Daoy (cell line): Measurements from ENCODE around the gene AMIGO3. TPM values are rescaled to one million over a fixed set of nuclear protein-coding genes. Genes with fewer than 3 reads are reported as not detected.
A peak's percentile ranks its signal among the peaks of the same experiment; 100 is the strongest.
"Not testable (repeated sequence)": the region's sequence is repeated elsewhere in the genome, so short reads cannot be mapped to it uniquely, and the experiment has no call there.

Experiments used
- DNase-seq: peaks from one replicate; pipeline ENCODE4 v3.0.0-alpha.2; 2015; ENCODE audit warnings: low read depth
- total RNA-seq: library from RNA; depleted of rRNA; stranded (reverse); fragments of >200 nt; shearing (Covaris generic); gene quantifications from 2 replicates; pipeline ENCODE4 v1.2.3, GENCODE V29; 2014

The AMIGO3 gene
- total RNA-seq, 1 experiment from 2014 or later: 0.63 TPM

DNA sequence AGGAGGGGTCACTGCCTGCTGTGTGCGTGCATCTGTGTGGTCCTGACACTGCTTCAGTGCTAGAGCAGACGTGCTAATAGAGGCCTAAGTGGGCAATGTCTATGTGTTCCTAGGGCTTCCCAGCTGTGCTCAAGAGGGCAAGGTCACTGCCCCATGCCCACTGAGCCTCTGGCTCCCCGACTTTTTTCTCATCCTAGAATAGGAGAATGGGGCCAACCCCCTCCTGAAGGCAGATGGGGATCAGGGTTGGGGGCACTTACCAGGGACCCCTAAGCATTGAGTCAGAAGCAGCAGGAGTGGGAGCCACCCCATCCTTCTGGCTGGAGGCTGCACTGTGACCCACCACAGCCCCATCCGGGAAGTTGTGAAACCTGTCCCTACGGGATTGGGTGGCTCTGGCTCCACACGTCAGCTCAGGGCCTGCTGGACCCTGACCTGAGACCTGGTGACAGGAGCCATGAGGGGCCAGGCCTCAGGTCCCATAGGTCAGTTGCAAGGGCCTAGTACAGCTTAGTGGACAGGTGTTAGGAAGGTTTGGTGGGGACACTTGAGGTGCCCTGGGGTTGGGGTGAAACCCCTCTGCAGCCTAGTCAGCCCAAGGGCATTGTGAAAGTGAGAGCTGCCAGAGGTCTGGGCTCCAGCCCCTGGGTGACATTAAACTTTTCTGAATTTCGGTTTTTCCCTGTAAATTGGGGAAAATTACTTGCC, 31.0 kb downstream of the AMIGO3 start:
- not testable (repeated sequence) for DNase-seq

DNA sequence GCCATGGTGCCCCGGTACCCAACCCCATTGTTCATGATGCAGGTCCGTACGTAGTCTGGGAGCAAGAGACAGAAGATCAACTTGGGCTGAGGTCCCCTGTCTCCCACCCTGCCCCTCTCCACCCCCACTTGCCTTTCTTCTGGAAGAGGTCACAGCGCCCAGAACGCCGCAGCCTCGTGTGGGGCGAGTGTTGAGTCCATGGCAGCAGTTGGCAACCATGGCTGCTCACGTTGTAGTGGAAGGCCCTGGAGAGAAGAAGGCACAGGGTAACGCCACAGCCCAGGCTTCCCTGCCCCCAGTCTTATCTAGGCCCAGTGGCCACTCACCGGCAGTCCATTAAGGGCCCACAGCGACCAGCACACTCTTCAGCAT, 32.1 kb downstream of the AMIGO3 start:
- not testable (repeated sequence) for DNase-seq

DNA sequence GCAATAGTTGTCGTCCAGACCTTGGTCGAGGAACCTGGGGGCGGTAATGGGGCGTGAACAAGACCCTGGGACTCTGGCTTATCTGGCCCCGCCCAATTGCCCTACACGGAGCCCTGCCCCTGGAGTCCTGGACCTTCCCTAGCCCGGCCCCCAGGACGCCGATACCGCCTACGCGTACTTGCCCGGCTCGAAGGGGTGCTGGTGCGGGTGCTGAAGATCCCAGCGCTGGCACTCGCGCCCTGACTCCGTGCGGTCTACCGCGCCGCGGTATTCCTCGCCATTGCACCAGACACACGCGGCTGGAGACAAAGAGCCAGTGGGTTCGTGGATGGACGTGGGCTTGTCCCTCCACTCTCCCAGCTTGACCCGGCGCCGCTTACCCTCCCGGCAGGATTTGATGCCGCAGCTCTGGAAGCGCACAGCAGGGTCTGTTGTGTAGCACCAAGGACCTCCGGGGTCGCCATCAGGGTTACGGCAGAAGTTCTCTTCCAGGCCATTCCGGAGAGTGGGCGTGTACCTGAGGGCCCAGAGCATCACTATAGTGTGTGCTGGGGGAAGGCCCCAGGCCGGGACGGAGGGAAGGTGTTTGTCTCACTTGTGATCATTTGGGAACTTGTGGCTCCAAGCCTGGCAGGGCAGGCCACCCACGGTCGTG, 32.6 kb downstream of the AMIGO3 start:
- DNase-seq: peak; percentile 63

DNA sequence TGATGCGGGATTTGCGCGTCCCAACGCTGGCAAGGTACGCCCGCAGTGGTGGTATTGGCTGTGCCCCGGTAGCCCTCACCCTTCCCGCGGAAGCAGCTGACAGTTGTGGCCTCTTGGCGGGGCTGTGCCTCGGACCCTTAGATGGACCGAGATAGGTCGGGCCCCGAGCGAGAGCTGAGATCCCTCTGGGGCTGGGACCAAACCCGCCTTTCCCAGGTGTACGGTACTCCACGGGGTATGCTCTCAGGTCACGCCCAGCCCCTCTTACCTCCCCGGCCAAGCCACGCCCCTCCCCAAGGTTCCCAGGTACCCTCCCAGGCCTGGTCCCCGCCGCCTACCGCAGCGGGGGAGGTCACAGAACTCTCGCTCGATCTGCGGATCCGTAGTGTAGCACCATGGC, 33.1 kb downstream of the AMIGO3 start:
- not testable (repeated sequence) for DNase-seq

DNA sequence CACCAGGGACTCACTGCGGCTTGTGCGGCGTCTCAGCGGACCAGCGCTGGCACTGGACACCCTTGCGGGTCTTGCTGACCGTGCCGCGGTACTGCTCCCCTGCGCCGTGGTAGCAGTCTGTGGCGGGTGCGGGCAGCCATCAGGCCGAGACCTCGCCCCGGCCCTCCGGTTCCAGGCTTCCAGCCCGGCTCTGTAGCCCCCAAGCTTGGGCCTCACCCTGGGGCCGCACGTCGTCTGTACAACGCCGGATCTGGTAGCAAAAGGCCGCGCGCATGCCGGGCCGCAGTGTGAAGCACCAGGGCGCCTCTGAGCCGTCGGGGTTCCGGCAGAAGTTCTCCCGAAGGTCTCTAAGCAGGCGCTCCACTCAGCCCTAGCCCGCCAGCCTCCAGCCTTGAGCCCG, 33.6 kb downstream of the AMIGO3 start:
- DNase-seq: not testable (repeated sequence)

DNA sequence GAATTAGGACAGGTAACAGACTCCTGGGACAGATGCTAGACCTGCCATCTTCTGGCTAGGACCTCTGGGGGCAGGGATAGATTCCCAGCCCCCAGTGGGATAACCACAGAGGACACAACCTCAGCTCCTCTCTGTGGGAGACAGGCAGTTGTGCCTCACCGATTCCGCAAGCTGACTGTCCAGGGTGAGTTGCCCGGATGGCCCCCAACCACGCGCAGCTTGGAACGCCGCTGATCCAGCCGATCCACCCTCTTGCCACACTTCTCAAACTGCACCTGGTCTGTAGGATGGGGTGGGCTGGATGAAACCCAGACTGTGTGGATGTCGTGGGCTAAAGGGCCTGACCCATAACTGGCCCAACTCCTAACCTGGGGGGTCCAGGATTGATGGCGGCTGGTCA, 34.4 kb downstream of the AMIGO3 start:
- DNase-seq: not testable (repeated sequence)

DNA sequence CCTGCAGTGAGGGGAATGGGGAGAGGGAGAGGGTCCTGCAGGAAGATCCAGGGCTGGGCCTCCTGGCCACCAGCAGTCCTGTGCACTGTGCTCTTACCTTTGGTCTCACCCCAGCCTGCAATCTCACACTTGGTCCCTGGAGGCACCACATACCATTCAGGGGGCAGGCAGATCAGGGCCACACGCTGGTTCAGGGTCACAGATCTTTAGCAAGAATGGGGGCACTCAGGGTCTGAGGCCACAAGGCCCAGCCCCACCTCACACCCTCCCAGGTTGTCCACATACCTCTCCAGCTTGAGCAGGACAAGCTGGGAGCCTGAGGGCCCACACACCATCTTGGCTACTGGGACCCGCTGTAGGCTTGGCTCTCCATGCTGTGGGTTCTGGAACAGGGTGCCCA, 35.0 kb downstream of the AMIGO3 start:
- not testable (repeated sequence) for DNase-seq

DNA sequence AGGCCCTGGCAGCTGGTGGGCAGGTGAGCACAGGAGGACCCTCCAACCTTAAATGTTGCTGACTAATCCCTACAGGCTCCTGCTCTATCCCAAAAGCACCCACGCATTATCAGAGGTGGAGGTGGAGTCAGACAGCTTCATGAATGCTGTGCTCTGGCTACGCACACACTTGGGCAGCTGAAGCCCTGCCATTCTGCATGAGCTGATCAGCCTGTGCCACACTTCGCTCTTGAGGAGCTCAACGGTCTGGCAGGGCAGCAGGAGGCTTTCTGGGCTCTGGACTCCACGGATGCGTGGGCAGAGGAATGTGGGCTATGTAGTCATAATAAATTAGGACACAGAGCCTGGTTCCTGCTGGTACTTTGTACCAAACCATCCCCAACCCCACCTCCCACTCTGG, 36.3 kb downstream of the AMIGO3 start:
- no peak for DNase-seq

DNA sequence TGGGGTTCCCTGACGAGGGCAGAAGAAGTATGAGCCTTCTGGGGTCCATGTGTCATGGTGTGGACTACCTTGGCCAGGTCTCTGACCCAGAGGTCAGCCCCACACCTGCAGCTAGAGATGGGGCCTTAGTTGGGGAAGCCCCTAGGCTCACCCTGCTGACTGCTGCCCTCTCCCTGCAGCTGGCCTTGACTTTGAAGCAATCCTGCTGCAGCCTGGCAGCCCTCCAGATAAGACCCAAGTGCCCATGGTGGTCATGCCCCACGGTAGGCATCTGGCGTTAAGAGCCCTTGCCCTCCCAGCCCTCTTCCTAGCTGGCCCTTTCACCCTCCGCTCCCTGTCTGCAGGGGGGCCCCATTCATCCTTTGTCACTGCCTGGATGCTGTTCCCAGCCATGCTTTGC, 37.9 kb downstream of the AMIGO3 start:
- no peak for DNase-seq

DNA sequence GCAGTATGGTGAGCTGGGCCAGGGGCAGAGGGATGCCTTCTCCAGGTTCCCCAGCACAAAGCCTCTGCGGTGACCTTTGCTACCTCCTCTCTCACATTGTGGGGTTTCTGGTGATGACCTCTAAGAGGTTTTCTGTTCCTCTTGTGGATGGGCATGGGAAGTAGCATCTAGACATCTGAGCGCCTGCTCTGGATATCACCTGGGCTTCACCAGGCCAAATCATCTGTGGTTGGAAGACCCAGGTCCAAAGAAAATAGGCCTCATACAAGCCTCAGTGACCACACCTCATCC, 38.3 kb downstream of the AMIGO3 start:
- no peak for DNase-seq

DNA sequence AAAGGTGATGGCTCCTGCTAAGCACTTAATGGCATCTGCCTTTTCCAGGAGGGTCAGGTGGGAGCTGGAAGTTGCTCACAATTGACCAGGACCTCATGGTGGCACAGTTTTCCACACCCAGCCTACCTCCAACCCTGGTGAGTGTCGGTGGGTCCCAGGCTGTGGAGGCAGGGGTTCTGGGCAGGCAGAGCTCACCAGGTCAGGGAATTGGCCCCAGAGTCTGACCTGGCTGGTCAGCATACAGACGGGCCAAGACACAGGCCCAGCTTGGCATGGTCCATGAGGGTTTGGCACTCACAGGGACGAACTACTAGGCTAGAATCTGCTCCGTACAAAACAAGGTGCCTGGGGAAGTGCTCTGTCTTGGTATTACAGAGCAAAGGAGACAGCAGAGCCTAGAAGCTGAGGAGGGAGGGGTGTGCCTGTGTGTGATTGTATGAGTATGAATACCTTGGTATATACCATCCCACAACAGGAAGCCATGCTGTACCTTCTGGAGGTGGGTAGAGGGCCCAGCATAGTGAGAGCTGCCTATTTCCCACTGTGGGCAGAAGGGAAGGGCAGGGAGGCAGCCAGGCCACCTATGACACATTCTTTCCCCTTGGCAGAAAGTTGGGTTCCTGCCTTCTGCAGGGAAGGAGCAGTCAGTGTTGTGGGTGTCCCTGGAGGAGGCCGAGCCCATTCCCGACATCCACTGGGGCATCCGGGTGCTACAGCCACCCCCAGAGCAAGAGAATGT, 38.8 kb downstream of the AMIGO3 start:
- DNase-seq: no peak

DNA sequence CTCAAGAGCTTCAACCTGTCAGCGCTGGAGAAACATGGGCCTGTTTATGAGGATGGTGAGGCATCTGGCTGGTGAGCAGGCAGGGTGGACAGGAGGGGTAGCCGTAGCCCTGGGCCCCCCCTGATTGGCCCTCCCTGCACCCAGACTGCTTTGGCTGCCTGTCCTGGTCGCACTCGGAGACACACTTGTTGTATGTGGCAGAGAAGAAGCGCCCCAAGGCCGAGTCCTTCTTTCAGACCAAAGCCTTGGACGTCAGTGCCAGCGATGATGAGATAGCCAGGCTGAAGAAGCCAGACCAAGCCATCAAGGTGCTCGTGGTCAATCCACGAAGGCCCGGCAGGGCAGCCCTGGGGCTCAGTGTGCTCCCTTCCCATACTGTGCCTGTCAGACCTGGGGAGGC, 43.6 kb downstream of the AMIGO3 start:
- no peak for DNase-seq

DNA sequence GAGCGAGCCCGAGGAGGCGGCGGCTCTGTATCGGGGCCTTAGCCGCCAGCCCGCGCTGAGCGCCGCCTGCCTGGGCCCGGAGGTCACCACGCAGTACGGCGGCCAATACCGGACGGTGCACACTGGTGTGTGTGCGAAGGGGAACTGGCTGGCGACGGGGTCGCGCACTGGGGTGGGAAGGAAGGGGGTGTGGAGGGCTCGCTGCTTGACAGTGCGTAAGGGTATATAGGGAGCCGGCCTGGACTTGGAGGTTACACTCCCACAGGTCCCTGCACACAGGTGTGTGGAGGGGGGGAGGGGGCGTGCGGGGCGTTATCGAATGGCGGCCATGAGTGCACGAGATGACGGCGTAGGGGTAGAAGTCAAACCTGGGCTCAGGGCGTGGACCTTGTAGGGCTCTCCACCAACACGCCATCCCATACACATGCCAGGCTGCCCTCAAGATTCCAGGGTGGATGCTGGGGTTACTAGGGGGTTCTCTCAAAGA, 44.9 kb downstream of the AMIGO3 start:
- no peak for DNase-seq

DNA sequence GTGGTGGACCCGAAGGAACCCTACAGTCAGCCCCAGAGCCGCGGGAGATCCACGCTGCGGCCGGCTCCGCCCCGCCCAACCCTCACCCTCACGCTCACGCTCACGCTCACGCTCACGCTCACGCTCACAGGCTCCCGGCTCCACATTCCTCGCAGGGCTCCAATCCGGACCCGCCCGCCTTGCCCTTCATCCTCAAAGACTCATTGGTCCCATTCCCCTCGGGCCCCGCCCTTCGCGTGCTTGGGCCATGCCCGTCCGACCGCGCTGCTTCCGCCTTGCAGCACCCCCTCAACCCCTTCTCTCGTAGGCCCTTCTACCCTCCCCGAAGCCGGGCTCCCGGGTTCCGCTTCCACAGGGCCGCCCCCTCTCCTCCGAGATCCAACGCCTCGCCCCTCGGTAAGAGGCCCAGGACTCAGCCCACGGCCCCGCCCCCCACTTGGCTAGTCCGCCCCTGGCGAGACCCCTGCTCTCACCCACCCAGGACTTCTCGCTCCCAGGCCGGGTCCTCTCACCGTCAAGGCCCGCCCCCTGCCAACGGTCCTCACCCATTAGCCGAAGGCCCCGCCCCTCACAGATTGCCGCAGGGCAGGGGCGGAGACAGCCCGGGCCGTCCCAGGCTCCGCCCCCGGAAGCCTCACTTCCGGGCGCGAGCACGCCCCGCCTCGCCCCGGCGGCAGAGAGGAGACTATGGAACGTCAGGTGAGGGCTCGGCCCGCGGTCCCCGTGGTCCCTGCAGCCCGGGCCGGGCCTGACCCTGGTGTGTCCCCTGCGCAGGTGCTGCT, 45.6 kb downstream of the AMIGO3 start, which contains the start of gene APEH:
TSS of gene APEH (plus strand) at position 637 of the 782 bp plus-strand sequence. CDS start at position 688, 51 bp downstream.
- DNase-seq: peak; percentile 98

DNA sequence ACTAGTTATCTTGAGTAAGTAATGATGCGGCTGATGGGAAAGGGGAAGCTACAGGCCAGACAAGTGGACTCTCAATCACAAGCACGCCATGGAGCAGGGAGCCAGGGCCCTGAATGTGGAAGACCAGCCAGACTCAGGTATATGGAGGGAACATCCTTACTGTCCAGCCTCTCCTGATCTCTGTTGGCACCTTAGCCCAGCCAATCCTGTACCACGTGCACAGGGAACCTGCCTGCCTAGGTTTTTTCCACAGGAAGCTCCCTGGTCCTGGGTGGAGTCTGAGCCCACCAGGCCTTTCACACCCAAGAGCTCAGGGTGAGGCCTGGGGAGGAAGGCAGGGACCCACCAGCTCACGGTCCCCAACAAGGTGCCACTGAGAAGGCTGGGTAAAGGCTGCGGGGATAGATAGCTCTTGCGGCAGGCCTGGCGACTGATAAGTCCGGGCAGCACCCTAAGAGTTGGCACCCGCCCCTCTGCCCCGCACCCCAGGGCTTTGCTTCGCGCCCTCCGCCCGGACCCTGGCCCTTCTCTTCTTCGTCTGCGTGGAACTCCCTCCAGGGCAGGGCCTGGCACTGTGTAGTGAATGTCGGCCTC, 46.3 kb downstream of the AMIGO3 start:
- DNase-seq: peak; percentile 11

DNA sequence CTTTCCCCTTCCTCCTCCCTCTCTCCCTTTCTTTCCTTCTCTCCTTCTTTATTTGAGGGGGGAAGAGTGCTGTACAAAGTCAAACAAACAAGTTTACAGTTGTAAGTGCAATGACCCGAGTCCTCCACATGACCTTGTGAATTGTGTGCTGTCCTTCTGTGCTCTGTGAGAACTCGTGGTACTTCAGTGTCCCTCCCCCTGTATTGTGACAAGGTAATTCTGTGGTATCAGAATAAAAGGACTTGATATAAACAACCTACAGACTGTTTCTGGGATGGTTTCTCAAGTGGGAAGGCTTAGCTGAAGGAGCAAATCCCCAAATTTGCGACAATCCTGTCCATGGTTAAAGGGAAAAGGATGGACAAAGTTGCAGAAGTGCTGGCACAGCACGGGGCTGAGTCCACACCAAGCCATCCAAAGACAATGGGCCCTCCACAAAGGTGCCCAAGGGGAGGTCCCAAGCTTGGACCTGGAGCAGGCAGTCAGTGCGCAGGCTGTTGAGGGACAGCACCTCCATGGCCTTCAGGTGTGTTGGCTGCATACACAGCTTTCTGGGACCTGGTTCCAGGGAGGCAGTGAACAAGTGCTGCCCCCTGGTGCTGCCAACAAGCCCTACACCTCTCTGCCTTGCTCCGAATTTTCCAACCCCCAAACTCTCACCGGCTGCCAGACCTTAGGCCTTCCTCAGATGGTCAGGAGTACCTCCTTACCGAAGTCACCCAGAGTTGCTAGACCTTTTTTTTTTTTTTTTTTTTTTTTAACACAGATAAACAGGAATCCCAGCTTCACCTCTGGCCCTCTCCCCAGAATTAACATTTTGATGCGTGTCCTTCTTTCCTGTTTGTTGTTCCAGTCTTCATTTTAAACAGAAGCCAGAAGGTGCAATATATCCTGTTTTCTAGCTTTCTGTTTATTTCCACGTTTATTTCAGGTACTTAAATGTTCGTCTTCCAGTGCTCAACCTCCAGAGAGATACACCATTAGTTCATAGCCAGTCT, 47.9 kb downstream of the AMIGO3 start:
- peak; percentile 58 for DNase-seq

DNA sequence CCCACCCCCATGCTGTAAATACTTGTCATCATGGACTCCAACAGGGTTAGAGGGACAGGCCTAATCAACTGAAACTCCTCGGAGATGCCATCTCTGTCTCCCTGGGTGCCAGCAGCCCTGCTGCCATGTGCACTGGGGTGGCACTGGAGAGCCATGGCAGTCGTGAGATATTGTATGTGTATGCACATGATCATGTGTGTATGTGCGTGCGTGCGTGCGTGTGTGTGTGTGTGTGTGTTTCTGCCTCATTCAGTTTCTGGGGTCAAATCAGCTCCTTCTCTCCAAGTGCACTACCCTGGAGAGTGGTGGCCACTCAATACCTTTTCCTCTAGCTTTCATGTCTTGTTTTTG, 48.6 kb downstream of the AMIGO3 start:
- DNase-seq: no peak

DNA sequence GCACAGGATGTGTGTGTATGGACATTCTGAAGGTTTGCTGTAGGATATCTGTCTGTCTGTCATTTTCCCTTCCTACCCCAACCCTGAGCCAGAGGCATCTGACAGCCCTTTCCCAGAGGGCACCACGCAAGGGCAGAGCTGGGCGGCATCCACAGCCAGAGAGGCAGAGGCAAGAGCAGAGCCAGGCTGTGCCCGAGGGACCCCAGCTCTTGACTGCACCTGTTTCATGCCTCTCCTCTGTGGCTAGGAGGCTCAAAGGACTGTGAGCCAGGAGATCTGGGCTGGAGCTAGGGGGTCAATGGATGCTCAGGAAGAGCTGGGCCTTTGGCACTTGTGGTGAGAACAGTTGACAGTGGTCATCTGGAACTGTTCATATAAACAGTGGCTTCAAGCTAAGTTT, 50.1 kb downstream of the AMIGO3 start:
- DNase-seq: no peak

DNA sequence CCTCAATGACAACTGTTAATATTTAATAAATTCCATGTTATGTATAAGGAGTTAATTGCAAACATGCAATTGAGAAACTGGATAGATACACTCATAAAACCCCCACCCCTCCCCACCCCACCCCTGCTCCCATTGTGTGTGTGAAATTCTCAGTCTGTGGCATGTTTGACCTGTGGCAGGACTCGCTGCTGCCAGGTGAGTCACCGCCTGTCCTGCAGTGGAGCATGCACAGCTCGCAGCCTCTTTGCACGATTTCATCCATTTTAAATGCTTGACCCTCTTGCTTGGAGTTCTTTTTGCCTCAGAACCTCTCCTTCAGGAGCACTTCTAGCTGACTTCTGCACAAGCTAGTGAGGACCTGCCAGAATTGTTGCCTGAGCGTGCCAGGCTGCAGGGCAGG, 50.6 kb downstream of the AMIGO3 start:
- peak; percentile 49 for DNase-seq

DNA sequence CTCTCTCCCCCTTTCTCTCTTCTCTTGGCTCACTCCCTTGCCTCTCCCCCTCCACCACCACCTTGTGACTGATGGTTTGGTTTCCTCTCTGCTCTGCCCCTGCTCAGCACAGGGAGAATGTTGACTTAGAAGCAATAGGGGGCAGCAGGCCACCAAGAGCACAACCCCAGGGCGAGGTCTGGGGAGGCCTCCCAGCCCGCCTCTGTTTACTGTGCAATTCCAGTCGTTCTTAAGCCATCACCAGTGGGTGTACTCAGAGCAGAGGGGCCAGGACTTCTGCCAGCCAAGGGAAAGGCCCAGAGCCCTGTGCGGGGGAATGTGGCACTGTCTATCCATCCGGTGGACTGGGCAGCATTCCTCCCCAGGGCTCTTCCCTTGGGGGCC, 51.1 kb downstream of the AMIGO3 start:
- DNase-seq: no peak
